IMR-90 (cell line): ENCODE data around the gene PLPP7.

Experiments used
- CTCF ChIP-seq: conservative IDR thresholded peaks from 2 replicates; pipeline ENCODE4 v1.5.1; 2012; ENCODE audit warnings: mild to moderate bottlenecking, low read depth, low read length, improper control_type of control experiment
- FOS ChIP-seq: fragments of 150-350 bp; IDR thresholded peaks from 2 replicates; pipeline ENCODE4 v1.6.1; 2016; ENCODE audit warnings: low read depth, low read length
- POLR2A ChIP-seq: IDR thresholded peaks from 2 replicates; pipeline ENCODE4 v1.6.1; 2012; ENCODE audit warnings: mild to moderate bottlenecking, low read depth, low read length

- no peak for TF ChIP-seq CTCF
- TF ChIP-seq POLR2A = no peak
- TF ChIP-seq FOS = no peak
These were observed 34.1 kb downstream of the PLPP7 start for GRCh38 chr9:131323629-131324028.
